GM12878 (cell line): ENCODE results near the gene AEBP1. TPM values are rescaled to one million over a fixed set of nuclear protein-coding genes. Genes with fewer than 3 reads are reported as not detected.

Source experiments
- ATAC-seq: fragments of 200-7000 bp; cut with Tn5 transposase; 3 replicates; pipeline ENCODE4 v1.9.1; 2020; ENCODE audit warnings: mild to moderate bottlenecking, moderate library complexity
- BruUV-seq: library from RNA; stranded (reverse); fragments of 400-500 nt; replicated peaks from 2 replicates; lab custom pipeline; 2021; lab: Mats Ljungman, UMichigan
- CTCF ChIA-PET: fragments of 300-600 bp; sonication (Branson Sonifier 250); formaldehyde crosslinking; extraction: SDS; loops from one replicate; lab custom pipeline; 2021; ENCODE audit warnings: inconsistent platforms; lab: Yijun Ruan, JAX
- POLR2A ChIA-PET: fragments of 350-600 bp; formaldehyde crosslinking; extraction: SDS; loops from one replicate; lab custom pipeline; 2021; ENCODE audit warnings: inconsistent platforms; lab: Charles Lee
- RAD21 ChIA-PET: fragments of 300-600 bp; sonication (Branson Sonifier 250); formaldehyde crosslinking; loops from one replicate; lab custom pipeline; 2023; ENCODE audit warnings: antibody characterized with exemption; ENCODE audit not compliant: unreplicated experiment; lab: Charles Lee
- SMC1A ChIA-PET: fragments of 300-600 bp; sonication (Branson Sonifier 250); formaldehyde crosslinking; loops from one replicate; lab custom pipeline; 2023; ENCODE audit not compliant: unreplicated experiment, uncharacterized antibody; lab: Charles Lee
- DNase-seq: peaks from one replicate; pipeline ENCODE4 v3.0.0-alpha.2; 2011; ENCODE audit warnings: low read depth, low spot score
- FAIRE-seq: peaks from 3 replicates; lab custom pipeline; 2011; peaks lifted over from hg19 to GRCh38; lab: Jason Lieb, UNC
- H2AFZ ChIP-seq: 2 replicates; pipeline ENCODE4 v1.6.0; 2011; ENCODE audit warnings: low read depth, low read length, control low read depth; ENCODE audit not compliant: control insufficient read depth
- H3K27ac ChIP-seq: 2 replicates; pipeline ENCODE4 v1.5.1; 2011; ENCODE audit warnings: control low read depth; ENCODE audit not compliant: control insufficient read depth, insufficient read depth
- H3K27me3 ChIP-seq, 2 experiments: replicated peaks in 1 of 2; 2 replicates each; pipeline versions ENCODE4 v1.6.0 to v1.6.1; 2011; ENCODE audit warnings: low read length in 1 of 2; ENCODE audit not compliant: control insufficient read depth in 2 of 2, insufficient read depth in 2 of 2
- H3K36me3 ChIP-seq, 2 experiments: 2 replicates each; pipeline ENCODE4 v1.5.1; 2011; ENCODE audit warnings: low read length in 1 of 2; ENCODE audit not compliant: control insufficient read depth in 2 of 2, insufficient read depth in 2 of 2
- H3K4me1 ChIP-seq: 2 replicates; pipeline ENCODE4 v1.6.1; 2011; ENCODE audit warnings: mild to moderate bottlenecking, low read length, moderate library complexity, mixed read lengths; ENCODE audit not compliant: control insufficient read depth, insufficient read depth
- H3K4me2 ChIP-seq: 2 replicates; pipeline ENCODE4 v1.6.0; 2011; ENCODE audit warnings: control low read depth; ENCODE audit not compliant: control insufficient read depth, insufficient read depth
- H3K4me3 ChIP-seq: fragments of 200-600 bp; sonication (generic); 2 replicates; pipeline ENCODE4 v1.5.1; 2016
- H3K79me2 ChIP-seq: 2 replicates; pipeline ENCODE4 v1.6.0; 2011; ENCODE audit warnings: low read length; ENCODE audit not compliant: control insufficient read depth, insufficient read depth
- H3K9ac ChIP-seq: 2 replicates; pipeline ENCODE4 v1.8.0; 2011; ENCODE audit warnings: low read length, control low read depth, mixed read lengths; ENCODE audit not compliant: control insufficient read depth, insufficient read depth
- H3K9me3 ChIP-seq: replicated peaks from 3 replicates; pipeline ENCODE4 v1.5.1; 2011; ENCODE audit warnings: mild to moderate bottlenecking, low read length; ENCODE audit not compliant: control insufficient read depth, insufficient read depth
- H4K20me1 ChIP-seq: 2 replicates; pipeline ENCODE4 v1.6.0; 2011; ENCODE audit not compliant: control insufficient read depth, insufficient read depth
- CHD2 ChIP-seq: IDR thresholded peaks from 2 replicates; pipeline ENCODE4 v1.6.1; 2011; ENCODE audit warnings: low read depth, low read length, improper control_type of control experiment, borderline replicate concordance
- CREM ChIP-seq: IDR thresholded peaks from 2 replicates; pipeline ENCODE4 v1.6.1; 2014; ENCODE audit warnings: antibody characterized with exemption, low read depth
- DPF2 ChIP-seq: fragments of 450-650 bp; IDR thresholded peaks from 2 replicates; pipeline ENCODE4 v1.6.1; 2017; ENCODE audit warnings: mild to moderate bottlenecking
- EP300 ChIP-seq, 2 experiments: fragments of 150-350 bp in 1 of 2; IDR thresholded peaks; 2 replicates each; pipeline ENCODE4 v1.6.1; 2011 to 2012; ENCODE audit warnings: low read depth in 2 of 2, low read length in 2 of 2, borderline replicate concordance in 1 of 2, improper control_type of control experiment in 1 of 2, inconsistent platforms in 1 of 2; ENCODE audit not compliant: control insufficient read depth in 1 of 2
- JUND ChIP-seq: IDR thresholded peaks from 2 replicates; pipeline ENCODE4 v1.6.1; 2012; ENCODE audit warnings: low read depth, mild to moderate bottlenecking, low read length, improper control_type of control experiment, moderate library complexity
- RB1 ChIP-seq: fragments of 450-650 bp; formaldehyde crosslinking; IDR thresholded peaks from 2 replicates; pipeline ENCODE4 v1.6.1; 2017; ENCODE audit warnings: mild to moderate bottlenecking, borderline replicate concordance
- SPI1 ChIP-seq: IDR thresholded peaks from 2 replicates; pipeline ENCODE4 v1.6.1; 2011; ENCODE audit warnings: low read depth, mild to moderate bottlenecking, low read length, moderate library complexity, borderline replicate concordance; ENCODE audit not compliant: insufficient read depth
- SUPT20H ChIP-seq: IDR thresholded peaks from 2 replicates; pipeline ENCODE4 v1.6.1; 2011; ENCODE audit warnings: low read depth, mild to moderate bottlenecking, low read length, moderate library complexity, borderline replicate concordance; ENCODE audit not compliant: control insufficient read depth
- WGBS: methylation state at CpG from one replicate; pipeline ENCODE4 v1.1.6; 2016; ENCODE audit warnings: low lambda C conversion rate; ENCODE audit not compliant: insufficient replicate concordance, insufficient coverage; ENCODE audit errors: missing lambda C conversion rate; 5-methylcytosine and 5-hydroxymethylcytosine counted together
- in situ Hi-C: fragments of 300-500 bp; cut with MboI; formaldehyde crosslinking; loops from 9 replicates; pipeline ENCODE4 v1.14.3; 2018; ENCODE audit warnings: mixed read lengths
- intact Hi-C: fragments of 100-400 bp; cut with micrococcal nuclease; formaldehyde crosslinking; loops from one replicate; pipeline ENCODE4 v1.14.2; 2022; ENCODE audit not compliant: unreplicated experiment
- polyA plus RNA-seq, 11 experiments: library from polyadenylated mRNA; depleted of rRNA in 4 of 11; unstranded in 6 of 11; stranded (reverse) in 5 of 11; fragments of >200 nt; fragmentation: Nextera tagmentation in 4 of 11; fragmentation: Illumina TruSeq in 1 of 11; extraction: Ambion mirVana in 4 of 11; extraction: Trizol in 1 of 11; gene quantifications; 1 replicate in 1 of 11; 2 replicates in 10 of 11; pipeline versions ENCODE4 v1.2.1 to v1.2.3, GENCODE V29; 2011 to 2016; ENCODE audit warnings: inconsistent platforms in 2 of 11, missing spikeins in 2 of 11, low read depth in 1 of 11
- total RNA-seq, 4 experiments: library from RNA; depleted of rRNA in 3 of 4; stranded (reverse); fragments of >200 nt in 3 of 4; fragmentation: Illumina TruSeq in 1 of 4; extraction: Trizol in 1 of 4; gene quantifications; 2 replicates each; pipeline versions ENCODE4 v1.2.1 to v1.2.3, GENCODE V29; 2013 to 2021
- TF ChIP-seq, protein P1 (sequence below): fragments of 450-650 bp; formaldehyde crosslinking; IDR thresholded peaks from 2 replicates; pipeline ENCODE4 v1.5.0; 2022; ENCODE audit warnings: mild to moderate bottlenecking, missing genetic modification characterization
- TF ChIP-seq, protein P2 (sequence below): IDR thresholded peaks from 2 replicates; pipeline ENCODE4 v1.6.1; 2012; ENCODE audit warnings: improper control_type of control experiment, low read depth, low read length; ENCODE audit not compliant: insufficient replicate concordance

The AEBP1 gene
- total and polyA plus RNA-seq, 10 of the 15 experiments (the other 5 are each of a cell fraction or from before 2014, with no cell fraction given), result 0.06 to 0.23 (median 0.11) TPM; not detected in 5

DNA sequence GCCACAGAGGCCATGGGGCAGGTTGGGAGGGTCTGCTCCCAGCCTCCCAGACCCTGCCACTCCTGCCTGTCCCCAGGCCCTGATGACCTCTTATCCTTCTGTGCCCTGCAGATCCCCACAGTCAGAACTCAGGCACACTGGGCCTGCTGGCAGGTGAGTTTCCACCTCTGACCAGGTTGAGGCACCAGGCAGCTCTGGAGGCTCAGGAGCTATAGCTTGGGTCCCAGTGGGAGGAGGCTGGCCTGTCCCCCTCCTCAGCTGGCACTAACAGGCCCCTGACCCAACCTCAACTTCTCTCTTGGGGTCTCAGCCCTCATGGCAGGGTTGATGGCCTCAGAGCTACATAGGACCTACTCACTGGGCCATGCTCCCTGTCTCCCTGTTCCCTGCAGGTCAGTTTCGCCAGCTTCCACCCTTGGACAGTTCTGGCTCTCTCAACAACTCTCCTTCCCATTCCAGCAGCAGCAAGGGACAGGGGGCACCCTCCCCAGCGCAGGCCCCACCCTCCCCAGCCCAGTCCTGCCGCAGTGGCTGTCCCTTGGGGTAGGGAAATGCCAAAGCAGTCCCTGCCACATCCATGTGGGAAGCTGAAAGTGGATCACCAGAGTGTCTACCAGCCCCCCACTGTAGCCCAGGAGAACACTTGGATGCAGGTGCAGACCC lies 2.7 kb upstream of the AEBP1 start:
- ChIA-PET POLR2A (interaction anchor here (0.9 kb wide), 1 partner anchor 57 kb away, joined by 3 read pairs; the partner anchor contains the start of gene DBNL), CTCF (interaction anchor here (1.3 kb wide), 1 partner anchor 95 kb away, joined by 3 read pairs; no protein-coding TSS in a partner anchor), RAD21 (no interaction called here), SMC1A (no interaction called here)
- Histone ChIP-seq H3K27ac (no peak overlapping the region), H3K9ac (no peak overlapping the region), H3K27me3 (peaks cover 11 to 15% of the 10 kb centered on the region in 2 experiments), H4K20me1 (no peaks in the 10 kb centered on the region), H3K4me2 (no peak overlapping the region), H3K9me3 (no peaks in the 10 kb centered on the region), H2AFZ (no peak overlapping the region), H3K4me1 (peaks cover 13% of the 10 kb centered on the region), H3K4me3 (no peak overlapping the region), H3K79me2 (no peaks in the 10 kb centered on the region), H3K36me3 (no peaks in the 10 kb centered on the region)
- in situ Hi-C loops (no loop called here), intact Hi-C loops (no loop called here)
- TF ChIP-seq CREM (no peak), SUPT20H (no peak), EP300 (IDR thresholded peaks at IDR 0.05; ENCODE audit: borderline replicate concordance in 1 of 2, control insufficient read depth in 1 of 2, low read depth in 2 of 2, low read length in 2 of 2) (no peak), SPI1 (no peak), RB1 (no peak), JUND (no peak), DPF2 (no peak), CHD2 (no peak)
- TF ChIP-seq, protein P1, sequence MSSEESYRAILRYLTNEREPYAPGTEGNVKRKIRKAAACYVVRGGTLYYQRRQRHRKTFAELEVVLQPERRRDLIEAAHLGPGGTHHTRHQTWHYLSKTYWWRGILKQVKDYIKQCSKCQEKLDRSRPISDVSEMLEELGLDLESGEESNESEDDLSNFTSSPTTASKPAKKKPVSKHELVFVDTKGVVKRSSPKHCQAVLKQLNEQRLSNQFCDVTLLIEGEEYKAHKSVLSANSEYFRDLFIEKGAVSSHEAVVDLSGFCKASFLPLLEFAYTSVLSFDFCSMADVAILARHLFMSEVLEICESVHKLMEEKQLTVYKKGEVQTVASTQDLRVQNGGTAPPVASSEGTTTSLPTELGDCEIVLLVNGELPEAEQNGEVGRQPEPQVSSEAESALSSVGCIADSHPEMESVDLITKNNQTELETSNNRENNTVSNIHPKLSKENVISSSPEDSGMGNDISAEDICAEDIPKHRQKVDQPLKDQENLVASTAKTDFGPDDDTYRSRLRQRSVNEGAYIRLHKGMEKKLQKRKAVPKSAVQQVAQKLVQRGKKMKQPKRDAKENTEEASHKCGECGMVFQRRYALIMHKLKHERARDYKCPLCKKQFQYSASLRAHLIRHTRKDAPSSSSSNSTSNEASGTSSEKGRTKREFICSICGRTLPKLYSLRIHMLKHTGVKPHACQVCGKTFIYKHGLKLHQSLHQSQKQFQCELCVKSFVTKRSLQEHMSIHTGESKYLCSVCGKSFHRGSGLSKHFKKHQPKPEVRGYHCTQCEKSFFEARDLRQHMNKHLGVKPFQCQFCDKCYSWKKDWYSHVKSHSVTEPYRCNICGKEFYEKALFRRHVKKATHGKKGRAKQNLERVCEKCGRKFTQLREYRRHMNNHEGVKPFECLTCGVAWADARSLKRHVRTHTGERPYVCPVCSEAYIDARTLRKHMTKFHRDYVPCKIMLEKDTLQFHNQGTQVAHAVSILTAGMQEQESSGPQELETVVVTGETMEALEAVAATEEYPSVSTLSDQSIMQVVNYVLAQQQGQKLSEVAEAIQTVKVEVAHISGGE (CRISPR knock-in tag), result no peak
- TF ChIP-seq, protein P2, sequence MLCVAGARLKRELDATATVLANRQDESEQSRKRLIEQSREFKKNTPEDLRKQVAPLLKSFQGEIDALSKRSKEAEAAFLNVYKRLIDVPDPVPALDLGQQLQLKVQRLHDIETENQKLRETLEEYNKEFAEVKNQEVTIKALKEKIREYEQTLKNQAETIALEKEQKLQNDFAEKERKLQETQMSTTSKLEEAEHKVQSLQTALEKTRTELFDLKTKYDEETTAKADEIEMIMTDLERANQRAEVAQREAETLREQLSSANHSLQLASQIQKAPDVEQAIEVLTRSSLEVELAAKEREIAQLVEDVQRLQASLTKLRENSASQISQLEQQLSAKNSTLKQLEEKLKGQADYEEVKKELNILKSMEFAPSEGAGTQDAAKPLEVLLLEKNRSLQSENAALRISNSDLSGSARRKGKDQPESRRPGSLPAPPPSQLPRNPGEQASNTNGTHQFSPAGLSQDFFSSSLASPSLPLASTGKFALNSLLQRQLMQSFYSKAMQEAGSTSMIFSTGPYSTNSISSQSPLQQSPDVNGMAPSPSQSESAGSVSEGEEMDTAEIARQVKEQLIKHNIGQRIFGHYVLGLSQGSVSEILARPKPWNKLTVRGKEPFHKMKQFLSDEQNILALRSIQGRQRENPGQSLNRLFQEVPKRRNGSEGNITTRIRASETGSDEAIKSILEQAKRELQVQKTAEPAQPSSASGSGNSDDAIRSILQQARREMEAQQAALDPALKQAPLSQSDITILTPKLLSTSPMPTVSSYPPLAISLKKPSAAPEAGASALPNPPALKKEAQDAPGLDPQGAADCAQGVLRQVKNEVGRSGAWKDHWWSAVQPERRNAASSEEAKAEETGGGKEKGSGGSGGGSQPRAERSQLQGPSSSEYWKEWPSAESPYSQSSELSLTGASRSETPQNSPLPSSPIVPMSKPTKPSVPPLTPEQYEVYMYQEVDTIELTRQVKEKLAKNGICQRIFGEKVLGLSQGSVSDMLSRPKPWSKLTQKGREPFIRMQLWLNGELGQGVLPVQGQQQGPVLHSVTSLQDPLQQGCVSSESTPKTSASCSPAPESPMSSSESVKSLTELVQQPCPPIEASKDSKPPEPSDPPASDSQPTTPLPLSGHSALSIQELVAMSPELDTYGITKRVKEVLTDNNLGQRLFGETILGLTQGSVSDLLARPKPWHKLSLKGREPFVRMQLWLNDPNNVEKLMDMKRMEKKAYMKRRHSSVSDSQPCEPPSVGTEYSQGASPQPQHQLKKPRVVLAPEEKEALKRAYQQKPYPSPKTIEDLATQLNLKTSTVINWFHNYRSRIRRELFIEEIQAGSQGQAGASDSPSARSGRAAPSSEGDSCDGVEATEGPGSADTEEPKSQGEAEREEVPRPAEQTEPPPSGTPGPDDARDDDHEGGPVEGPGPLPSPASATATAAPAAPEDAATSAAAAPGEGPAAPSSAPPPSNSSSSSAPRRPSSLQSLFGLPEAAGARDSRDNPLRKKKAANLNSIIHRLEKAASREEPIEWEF, result no peak
- FAIRE-seq (no peak), DNase-seq (no peak), ATAC-seq (no peak)
- no TSS peak for BruUV-seq
- 29% methylated on average over 3 of the region's 3 CpGs for WGBS
